RWPE2 (cell line): ENCODE data around the gene DLGAP3.

ENCODE experiments used
- ATAC-seq: fragments of 200-7000 bp; cut with Tn5 transposase; 3 replicates; pipeline ENCODE4 v1.9.1; 2021; ENCODE audit warnings: low read depth
- DNase-seq: peaks from one replicate; pipeline ENCODE4 v3.0.0-alpha.2; 2020; ENCODE audit warnings: low spot score
- H3K27ac ChIP-seq: fragments of 450-650 bp; 2 replicates; pipeline ENCODE4 v1.5.1; 2017; ENCODE audit warnings: mild to moderate bottlenecking; ENCODE audit not compliant: poor library complexity, severe bottlenecking
- H3K27me3 ChIP-seq: fragments of 250-450 bp; sonication (Bioruptor Pico); 2 replicates; pipeline ENCODE4 v1.5.1; 2021; ENCODE audit warnings: mild to moderate bottlenecking, moderate library complexity; ENCODE audit not compliant: insufficient read depth, poor library complexity, severe bottlenecking
- H3K36me3 ChIP-seq: fragments of 250-450 bp; sonication (Bioruptor Pico); 2 replicates; pipeline ENCODE4 v1.5.1; 2020; ENCODE audit warnings: low read depth, mild to moderate bottlenecking, moderate library complexity
- H3K4me1 ChIP-seq: fragments of 250-450 bp; sonication (Bioruptor Pico); 2 replicates; pipeline ENCODE4 v1.5.1; 2021; ENCODE audit warnings: mild to moderate bottlenecking, moderate library complexity; ENCODE audit not compliant: insufficient read depth, poor library complexity, severe bottlenecking
- H3K4me3 ChIP-seq: fragments of 250-450 bp; sonication (Bioruptor Pico); 2 replicates; pipeline ENCODE4 v1.5.1; 2021; ENCODE audit warnings: mild to moderate bottlenecking, moderate library complexity; ENCODE audit not compliant: severe bottlenecking
- H3K9me3 ChIP-seq: fragments of 250-450 bp; sonication (Bioruptor Pico); 2 replicates; pipeline ENCODE4 v1.5.1; 2021; ENCODE audit warnings: mild to moderate bottlenecking, moderate library complexity; ENCODE audit not compliant: severe bottlenecking
- TF ChIP-seq, protein P1 (sequence below): fragments of 450-650 bp; IDR thresholded peaks from one replicate; pipeline ENCODE4 v1.5.1; 2017; ENCODE audit warnings: mild to moderate bottlenecking, moderate library complexity; ENCODE audit not compliant: poor library complexity, severe bottlenecking

Gene DLGAP3

GRCh38 chr1:34975771-34976170, 46.3 kb upstream of the DLGAP3 start:
- no peak for ATAC-seq
- no peak for DNase-seq

GRCh38 chr1:34975338-34975737, 45.9 kb upstream of the DLGAP3 start:
- DNase-seq (no peak), ATAC-seq (no peak)
- Histone ChIP-seq H3K9me3 (no peaks in the 10 kb centered on the region), H3K36me3 (no peaks in the 10 kb centered on the region), H3K4me3 (no peak overlapping the region), H3K27me3 (no peaks in the 10 kb centered on the region), H3K27ac (no peak overlapping the region), H3K4me1 (no peaks in the 10 kb centered on the region)
- TF ChIP-seq, protein P1, sequence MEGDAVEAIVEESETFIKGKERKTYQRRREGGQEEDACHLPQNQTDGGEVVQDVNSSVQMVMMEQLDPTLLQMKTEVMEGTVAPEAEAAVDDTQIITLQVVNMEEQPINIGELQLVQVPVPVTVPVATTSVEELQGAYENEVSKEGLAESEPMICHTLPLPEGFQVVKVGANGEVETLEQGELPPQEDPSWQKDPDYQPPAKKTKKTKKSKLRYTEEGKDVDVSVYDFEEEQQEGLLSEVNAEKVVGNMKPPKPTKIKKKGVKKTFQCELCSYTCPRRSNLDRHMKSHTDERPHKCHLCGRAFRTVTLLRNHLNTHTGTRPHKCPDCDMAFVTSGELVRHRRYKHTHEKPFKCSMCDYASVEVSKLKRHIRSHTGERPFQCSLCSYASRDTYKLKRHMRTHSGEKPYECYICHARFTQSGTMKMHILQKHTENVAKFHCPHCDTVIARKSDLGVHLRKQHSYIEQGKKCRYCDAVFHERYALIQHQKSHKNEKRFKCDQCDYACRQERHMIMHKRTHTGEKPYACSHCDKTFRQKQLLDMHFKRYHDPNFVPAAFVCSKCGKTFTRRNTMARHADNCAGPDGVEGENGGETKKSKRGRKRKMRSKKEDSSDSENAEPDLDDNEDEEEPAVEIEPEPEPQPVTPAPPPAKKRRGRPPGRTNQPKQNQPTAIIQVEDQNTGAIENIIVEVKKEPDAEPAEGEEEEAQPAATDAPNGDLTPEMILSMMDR: no peak

More at GRCh38 chr1:34975771-34976170, 46.3 kb upstream of the DLGAP3 start:
- Histone ChIP-seq H3K36me3 (no peaks in the 10 kb centered on the region), H3K4me3 (no peak overlapping the region), H3K27me3 (no peaks in the 10 kb centered on the region), H3K9me3 (no peaks in the 10 kb centered on the region), H3K27ac (no peak overlapping the region), H3K4me1 (no peaks in the 10 kb centered on the region)
- TF ChIP-seq, protein P1: no peak

DNA sequence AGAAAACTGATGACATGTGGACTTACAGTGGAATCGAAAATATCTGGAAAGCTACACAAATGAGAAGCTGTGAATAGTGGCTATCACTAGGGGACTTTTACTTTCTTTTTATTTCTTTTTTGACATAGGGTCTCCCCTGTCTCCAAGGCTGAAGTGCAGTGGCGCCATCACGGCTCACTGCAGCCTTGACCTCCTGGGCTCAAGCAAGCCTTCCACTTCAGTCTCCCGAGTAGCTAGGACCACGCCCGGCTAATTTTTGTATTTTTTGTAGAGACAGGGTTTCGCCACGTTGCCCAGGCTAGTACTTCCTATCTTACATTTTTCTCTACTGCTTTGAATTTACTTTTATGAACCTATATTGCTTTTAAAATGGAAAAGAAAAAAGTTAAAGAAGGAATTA, 45.2 kb upstream of the DLGAP3 start:
- TF ChIP-seq, protein P1: no peak
- no peak overlapping the region for H3K27ac ChIP-seq
- no peaks in the 10 kb centered on the region for H3K27me3 ChIP-seq
- no peaks in the 10 kb centered on the region for H3K4me1 ChIP-seq
- no peak overlapping the region for H3K4me3 ChIP-seq
- H3K36me3 ChIP-seq: no peaks in the 10 kb centered on the region
- DNase-seq (no peak), ATAC-seq (no peak)
- no peaks in the 10 kb centered on the region for H3K9me3 ChIP-seq

DNA sequence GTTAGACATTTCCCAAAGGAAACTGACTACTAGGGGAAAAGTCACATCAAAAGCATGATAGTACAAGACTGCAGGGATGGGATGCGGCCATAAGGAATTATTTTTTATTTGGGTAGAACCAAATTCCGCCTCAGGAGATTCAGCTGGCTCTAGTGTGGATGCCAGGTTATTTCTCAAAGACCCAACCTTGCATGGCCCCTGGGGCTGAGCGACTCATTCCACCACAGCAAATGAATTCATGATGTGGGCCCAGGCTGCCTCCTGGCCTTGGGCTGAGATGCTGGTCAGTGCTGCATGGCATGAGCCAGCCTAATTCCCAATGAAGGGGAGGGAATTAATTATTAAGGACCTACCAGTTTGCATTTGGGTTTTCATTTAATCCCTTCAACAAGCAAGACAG, 43.9 kb upstream of the DLGAP3 start:
- Histone ChIP-seq H3K27me3 (no peaks in the 10 kb centered on the region), H3K4me1 (no peaks in the 10 kb centered on the region), H3K4me3 (no peak overlapping the region), H3K9me3 (no peaks in the 10 kb centered on the region), H3K27ac (no peak overlapping the region), H3K36me3 (no peaks in the 10 kb centered on the region)
- DNase-seq (no peak), ATAC-seq (no peak)
- TF ChIP-seq, protein P1: no peak

DNA sequence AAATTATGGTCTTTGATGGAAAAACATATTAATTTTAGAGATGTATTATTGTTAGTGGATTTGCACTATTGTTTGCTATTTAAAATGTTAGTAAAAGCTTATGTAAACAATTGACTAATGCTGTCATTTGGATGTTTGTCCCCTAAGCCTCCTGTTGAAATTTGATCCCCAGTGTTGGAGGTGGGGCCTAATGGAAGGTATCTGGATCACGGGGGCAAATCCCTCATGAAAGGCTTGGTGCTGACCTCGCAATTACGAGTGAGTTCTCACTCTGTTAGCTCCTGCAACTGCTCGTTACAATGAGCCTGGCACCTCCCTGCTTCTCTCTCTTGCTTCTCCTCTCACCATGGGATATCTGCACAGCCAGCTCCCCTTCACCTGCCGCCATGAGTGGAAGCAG, 41.4 kb upstream of the DLGAP3 start:
- no peaks in the 10 kb centered on the region for H3K4me1 ChIP-seq
- H3K27me3 ChIP-seq: no peaks in the 10 kb centered on the region
- H3K27ac ChIP-seq: no peak overlapping the region
- no peak overlapping the region for H3K4me3 ChIP-seq
- no peaks in the 10 kb centered on the region for H3K36me3 ChIP-seq
- DNase-seq (no peak), ATAC-seq (no peak)
- TF ChIP-seq, protein P1: no peak
- no peaks in the 10 kb centered on the region for H3K9me3 ChIP-seq
